Neural cell (in vitro differentiated cells): ENCODE data around the gene CRISP3. TPM values are rescaled to one million over a fixed set of nuclear protein-coding genes. Genes with fewer than 3 reads are reported as not detected.

Experiments used
- H2AFZ ChIP-seq: fragments of 200-600, 300-800 bp; sonication (generic), shearing (Covaris generic); 2 replicates; pipeline ENCODE4 v1.6.0; 2014; ENCODE audit warnings: low read depth, mild to moderate bottlenecking, antibody characterized with exemption, low read length, moderate library complexity
- H3F3A ChIP-seq: fragments of 200-600 bp; shearing (Covaris generic); 2 replicates; pipeline ENCODE4 v1.6.1; 2016; ENCODE audit warnings: mild to moderate bottlenecking, moderate library complexity, mixed read lengths, antibody characterized with exemption, low read length; ENCODE audit not compliant: insufficient read depth, poor library complexity, severe bottlenecking
- H3K27ac ChIP-seq: fragments of 200-600, 300-800 bp; sonication (generic), shearing (Covaris generic); 2 replicates; pipeline ENCODE4 v1.5.1; 2014; ENCODE audit warnings: mild to moderate bottlenecking, low read length, moderate library complexity
- H3K27me3 ChIP-seq: fragments of 300-800, 200-600 bp; sonication (generic), shearing (Covaris generic); 2 replicates; pipeline ENCODE4 v1.6.0; 2014; ENCODE audit warnings: mild to moderate bottlenecking, low read depth, low read length, moderate library complexity; ENCODE audit not compliant: insufficient read depth
- H3K36me3 ChIP-seq: fragments of 300-800, 200-600 bp; sonication (generic), shearing (Covaris generic); 2 replicates; pipeline ENCODE4 v1.5.1; 2014; ENCODE audit warnings: mild to moderate bottlenecking, antibody characterized with exemption, low read length, moderate library complexity; ENCODE audit not compliant: insufficient read depth
- H3K4me2 ChIP-seq: fragments of 300-800, 200-600 bp; sonication (generic), shearing (Covaris generic); 2 replicates; pipeline ENCODE4 v1.6.0; 2014; ENCODE audit warnings: mild to moderate bottlenecking, low read length
- H3K4me3 ChIP-seq: fragments of 300-800, 200-600 bp; sonication (generic), shearing (Covaris generic); 2 replicates; pipeline ENCODE4 v1.5.1; 2014; ENCODE audit warnings: mild to moderate bottlenecking, low read length, moderate library complexity
- H3K79me2 ChIP-seq: fragments of 200-600 bp; shearing (Covaris generic); replicated peaks from 2 replicates; pipeline ENCODE4 v1.6.0; 2014; ENCODE audit warnings: mild to moderate bottlenecking, low read length, moderate library complexity; ENCODE audit not compliant: insufficient read depth
- H3K9ac ChIP-seq: fragments of 300-800, 200-600 bp; sonication (generic), shearing (Covaris generic); 2 replicates; pipeline ENCODE4 v1.6.1; 2016; ENCODE audit warnings: mild to moderate bottlenecking, low read length, mixed read lengths
- H3K9me2 ChIP-seq: fragments of 200-600 bp; shearing (Covaris generic); 2 replicates; pipeline ENCODE4 v1.6.1; 2016; ENCODE audit warnings: mild to moderate bottlenecking, low read length, mixed read lengths; ENCODE audit not compliant: insufficient read depth
- H3K9me3 ChIP-seq: fragments of 200-600, 300-800 bp; sonication (generic), shearing (Covaris generic); 2 replicates; pipeline ENCODE4 v1.6.1; 2016; ENCODE audit warnings: mild to moderate bottlenecking, mixed run types, low read length, moderate library complexity, mixed read lengths
- H4K20me1 ChIP-seq: fragments of 200-600 bp; shearing (Covaris generic); 2 replicates; pipeline ENCODE4 v1.6.1; 2016; ENCODE audit warnings: mild to moderate bottlenecking, mixed run types; ENCODE audit not compliant: insufficient read depth
- CTCF ChIP-seq: fragments of 450-650 bp; IDR thresholded peaks from 2 replicates; pipeline ENCODE4 v1.5.1; 2014; ENCODE audit warnings: antibody characterized with exemption, mild to moderate bottlenecking, moderate library complexity; ENCODE audit not compliant: poor library complexity, severe bottlenecking
- EP300 ChIP-seq: fragments of 450-650 bp; conservative IDR thresholded peaks from 2 replicates; pipeline ENCODE4 v1.6.1; 2014; ENCODE audit warnings: antibody characterized with exemption, mild to moderate bottlenecking, moderate library complexity; ENCODE audit not compliant: poor library complexity, severe bottlenecking
- EZH2 ChIP-seq: fragments of 200-600, 300-800 bp; shearing (Covaris generic), sonication (generic); IDR thresholded peaks from 2 replicates; pipeline ENCODE4 v1.6.1; 2014; ENCODE audit warnings: antibody characterized with exemption, low read length, borderline replicate concordance, mild to moderate bottlenecking; ENCODE audit not compliant: insufficient read depth, poor library complexity, severe bottlenecking
- MXI1 ChIP-seq: fragments of 450-650 bp; conservative IDR thresholded peaks from 2 replicates; pipeline ENCODE4 v1.6.1; 2014; ENCODE audit warnings: antibody characterized with exemption, mild to moderate bottlenecking; ENCODE audit not compliant: poor library complexity, severe bottlenecking
- POLR2AphosphoS5 ChIP-seq: IDR thresholded peaks from 2 replicates; pipeline ENCODE4 v1.6.1; 2012
- RAD21 ChIP-seq: fragments of 450-650 bp; conservative IDR thresholded peaks from 2 replicates; pipeline ENCODE4 v1.6.1; 2014; ENCODE audit warnings: antibody characterized with exemption, mild to moderate bottlenecking, moderate library complexity
- REST ChIP-seq: IDR thresholded peaks from 2 replicates; pipeline ENCODE4 v1.6.1; 2012; ENCODE audit warnings: borderline replicate concordance
- SMC3 ChIP-seq: fragments of 450-650 bp; conservative IDR thresholded peaks from 2 replicates; pipeline ENCODE4 v1.6.1; 2014; ENCODE audit warnings: antibody characterized with exemption, mild to moderate bottlenecking, moderate library complexity; ENCODE audit not compliant: poor library complexity
- TAF1 ChIP-seq: IDR thresholded peaks from 2 replicates; pipeline ENCODE4 v1.6.1; 2012; ENCODE audit warnings: low read depth
- polyA minus RNA-seq: library from RNA; depleted of rRNA, polyadenylated mRNA; stranded (reverse); fragments of >200 nt; gene quantifications from 2 replicates; pipeline ENCODE4 v1.2.3, GENCODE V29; 2014
- polyA plus RNA-seq: library from polyadenylated mRNA; depleted of rRNA; stranded (reverse); fragments of >200 nt; gene quantifications from 2 replicates; pipeline ENCODE4 v1.2.3, GENCODE V29; 2014

Gene CRISP3
- not detected in 2 replicates for polyA plus RNA-seq
- polyA minus RNA-seq, result not detected in 2 replicates

GRCh38 chr6:49744259-49744658 lies at the start of gene CRISP3:
TSS of gene CRISP3 (minus strand) at chr6:49744388. CDS start at chr6:49744367, 21 bp downstream.
- Histone ChIP-seq H3F3A (no peaks in the 10 kb centered on the region), H3K79me2 (no peaks in the 10 kb centered on the region), H3K4me2 (no peak within 1 kb of the TSS), H4K20me1 (no peaks in the 10 kb centered on the region), H3K9me3 (no peaks in the 10 kb centered on the region), H3K9ac (no peak within 1 kb of the TSS), H2AFZ (no peak within 1 kb of the TSS), H3K27me3 (no peaks in the 10 kb centered on the region), H3K36me3 (no peaks in the 10 kb centered on the region), H3K27ac (no peak within 1 kb of the TSS), H3K9me2 (no peaks in the 10 kb centered on the region), H3K4me3 (no peak within 1 kb of the TSS)
- TF ChIP-seq RAD21, result no peak
- no peak for TF ChIP-seq TAF1
- no peak for TF ChIP-seq SMC3
- no peak for TF ChIP-seq EP300

- Histone ChIP-seq H2AFZ (no peak overlapping the region), H3K36me3 (no peaks in the 10 kb centered on the region)
Observed at GRCh38 chr6:49790341-49790740, 46.2 kb upstream of the CRISP3 start.

More at GRCh38 chr6:49790341-49790740, 46.2 kb upstream of the CRISP3 start:
- TF ChIP-seq EZH2 (no peak), CTCF (no peak), POLR2AphosphoS5 (no peak), SMC3 (no peak), REST (no peak), EP300 (no peak), MXI1 (no peak), RAD21 (no peak), TAF1 (no peak)
- H3K79me2 ChIP-seq, result no peaks in the 10 kb centered on the region
- H3K27ac ChIP-seq, result no peak overlapping the region
- no peak overlapping the region for H3K4me2 ChIP-seq
- H4K20me1 ChIP-seq, result no peaks in the 10 kb centered on the region
- no peaks in the 10 kb centered on the region for H3F3A ChIP-seq
- H3K4me3 ChIP-seq, result no peak overlapping the region
- no peaks in the 10 kb centered on the region for H3K9me2 ChIP-seq
- H3K27me3 ChIP-seq, result no peaks in the 10 kb centered on the region
- H3K9me3 ChIP-seq, result no peaks in the 10 kb centered on the region
- no peak overlapping the region for H3K9ac ChIP-seq
